GM06990 (cell line): ENCODE data around the gene TMEM212.

Experiments used
- DNase-seq: peaks from one replicate; pipeline ENCODE4 v3.0.0-alpha.2; 2011; ENCODE audit not compliant: insufficient read length; ENCODE audit errors: extremely low read depth
- H3K27me3 ChIP-seq: replicated peaks from 2 replicates; pipeline ENCODE4 v1.6.0; 2011; ENCODE audit warnings: low read length; ENCODE audit not compliant: control insufficient read depth, insufficient read depth
- H3K36me3 ChIP-seq: 2 replicates; pipeline ENCODE4 v1.5.1; 2011; ENCODE audit warnings: low read length; ENCODE audit not compliant: control insufficient read depth, insufficient read depth
- H3K4me3 ChIP-seq: replicated peaks from 2 replicates; pipeline ENCODE4 v1.5.1; 2011; ENCODE audit warnings: low read depth, mild to moderate bottlenecking, control low read depth, low read length
- CTCF ChIP-seq: IDR thresholded peaks from 2 replicates; pipeline ENCODE4 v1.5.1; 2011; ENCODE audit warnings: low read length, control low read depth, mild to moderate bottlenecking, inconsistent platforms; ENCODE audit not compliant: insufficient read depth, poor library complexity, severe bottlenecking

TMEM212 gene

GRCh38 chr3:171822431-171823106 lies 20.6 kb upstream of the TMEM212 start:
- no peak for TF ChIP-seq CTCF

GRCh38 chr3:171824116-171824515 lies 19.0 kb upstream of the TMEM212 start:
- Histone ChIP-seq H3K27me3 (no peaks in the 10 kb centered on the region), H3K36me3 (no peaks in the 10 kb centered on the region), H3K4me3 (no peak overlapping the region)
- no peak for TF ChIP-seq CTCF
- DNase-seq: no peak

More at GRCh38 chr3:171822431-171823106, 20.6 kb upstream of the TMEM212 start:
- H3K27me3 ChIP-seq: no peaks in the 10 kb centered on the region
- DNase-seq: no peak
- H3K36me3 ChIP-seq: no peaks in the 10 kb centered on the region
- no peak overlapping the region for H3K4me3 ChIP-seq

GRCh38 chr3:171824824-171825221 lies 18.3 kb upstream of the TMEM212 start:
- no peak for DNase-seq
- H3K4me3 ChIP-seq: no peak overlapping the region
- H3K36me3 ChIP-seq: no peaks in the 10 kb centered on the region
- H3K27me3 ChIP-seq: no peaks in the 10 kb centered on the region
- TF ChIP-seq CTCF: no peak

GRCh38 chr3:171825222-171825828 lies 17.8 kb upstream of the TMEM212 start:
- H3K27me3 ChIP-seq: no peaks in the 10 kb centered on the region
- no peak overlapping the region for H3K4me3 ChIP-seq
- DNase-seq: no peak
- TF ChIP-seq CTCF: no peak
- no peaks in the 10 kb centered on the region for H3K36me3 ChIP-seq

GRCh38 chr3:171827385-171827784 lies 15.8 kb upstream of the TMEM212 start:
- no peaks in the 10 kb centered on the region for H3K36me3 ChIP-seq
- H3K27me3 ChIP-seq: no peaks in the 10 kb centered on the region
- H3K4me3 ChIP-seq: no peak overlapping the region
- DNase-seq: no peak
- TF ChIP-seq CTCF: no peak
